Hepatocyte (in vitro differentiated cells): ENCODE data around the gene DLGAP5. TPM values are rescaled to one million over a fixed set of nuclear protein-coding genes. Genes with fewer than 3 reads are reported as not detected.

ENCODE experiments used
- DNase-seq: peaks from one replicate; pipeline ENCODE4 v3.0.0-alpha.2; 2016; ENCODE audit warnings: low spot score
- H2AFZ ChIP-seq: fragments of 200-600 bp; sonication (generic); 2 replicates; pipeline ENCODE4 v1.6.0; 2016; ENCODE audit warnings: antibody characterized with exemption, mild to moderate bottlenecking
- H3K27ac ChIP-seq: fragments of 200-600 bp; sonication (generic); 2 replicates; pipeline ENCODE4 v1.5.1; 2016; ENCODE audit warnings: mild to moderate bottlenecking
- H3K27me3 ChIP-seq: fragments of 200-600 bp; sonication (generic); 2 replicates; pipeline ENCODE4 v1.6.1; 2016
- H3K36me3 ChIP-seq: fragments of 200-600 bp; sonication (generic); replicated peaks from 2 replicates; pipeline ENCODE4 v1.5.1; 2016; ENCODE audit warnings: low read depth; ENCODE audit not compliant: insufficient read depth
- H3K4me1 ChIP-seq: fragments of 200-600 bp; sonication (generic); 2 replicates; pipeline ENCODE4 v1.5.1; 2016; ENCODE audit warnings: mild to moderate bottlenecking, moderate library complexity; ENCODE audit not compliant: insufficient read depth
- H3K4me2 ChIP-seq: fragments of 200-600 bp; sonication (generic); 2 replicates; pipeline ENCODE4 v1.6.0; 2016
- H3K4me3 ChIP-seq: fragments of 200-600 bp; sonication (generic); 2 replicates; pipeline ENCODE4 v1.5.1; 2016; ENCODE audit warnings: mild to moderate bottlenecking
- H3K79me2 ChIP-seq: fragments of 200-600 bp; sonication (generic); 2 replicates; pipeline ENCODE4 v1.6.0; 2017; ENCODE audit warnings: mild to moderate bottlenecking
- H3K9me2 ChIP-seq: fragments of 200-600 bp; sonication (generic); replicated peaks from 2 replicates; pipeline ENCODE4 v1.6.0; 2017; ENCODE audit warnings: mild to moderate bottlenecking; ENCODE audit not compliant: insufficient read depth
- H3K9me3 ChIP-seq: fragments of 200-600 bp; sonication (generic); 2 replicates; pipeline ENCODE4 v1.5.1; 2016; ENCODE audit warnings: low read depth, mild to moderate bottlenecking
- H4K20me1 ChIP-seq: fragments of 200-600 bp; sonication (generic); 2 replicates; pipeline ENCODE4 v1.6.0; 2016; ENCODE audit warnings: mild to moderate bottlenecking; ENCODE audit not compliant: insufficient read depth, poor library complexity, severe bottlenecking
- EZH2 ChIP-seq: fragments of 200-600 bp; sonication (generic); IDR thresholded peaks from 2 replicates; pipeline ENCODE4 v1.6.1; 2016; ENCODE audit warnings: antibody characterized with exemption, mild to moderate bottlenecking, borderline replicate concordance
- EZH2phosphoT487 ChIP-seq: fragments of 200-600 bp; sonication (generic); IDR thresholded peaks from one replicate; pipeline ENCODE4 v1.6.1; 2018; ENCODE audit warnings: antibody characterized with exemption, mild to moderate bottlenecking, low read depth, moderate library complexity; ENCODE audit not compliant: unreplicated experiment, severe bottlenecking
- WGBS: methylation state at CpG from one replicate; pipeline ENCODE4 v1.1.6; 2016; ENCODE audit warnings: low lambda C conversion rate; ENCODE audit errors: missing lambda C conversion rate; 5-methylcytosine and 5-hydroxymethylcytosine counted together
- polyA plus RNA-seq: library from polyadenylated mRNA; unstranded; fragments of >200 nt; fragmentation: Nextera tagmentation; extraction: Ambion mirVana; gene quantifications from 2 replicates; pipeline ENCODE4 v1.2.1, GENCODE V29; 2016
- total RNA-seq: library from RNA; depleted of rRNA; stranded (reverse); fragments of >200 nt; gene quantifications from 2 replicates; pipeline ENCODE4 v1.2.3, GENCODE V29; 2014
- TF ChIP-seq, protein P1 (sequence below): fragments of 200-600 bp; sonication (generic); IDR thresholded peaks from 2 replicates; pipeline ENCODE4 v1.5.1; 2016; ENCODE audit warnings: antibody characterized with exemption, mild to moderate bottlenecking; ENCODE audit not compliant: poor library complexity

Gene DLGAP5
- total and polyA plus RNA-seq, 2 experiments from 2014 or later, result 7.7 to 10.8 TPM

DNA sequence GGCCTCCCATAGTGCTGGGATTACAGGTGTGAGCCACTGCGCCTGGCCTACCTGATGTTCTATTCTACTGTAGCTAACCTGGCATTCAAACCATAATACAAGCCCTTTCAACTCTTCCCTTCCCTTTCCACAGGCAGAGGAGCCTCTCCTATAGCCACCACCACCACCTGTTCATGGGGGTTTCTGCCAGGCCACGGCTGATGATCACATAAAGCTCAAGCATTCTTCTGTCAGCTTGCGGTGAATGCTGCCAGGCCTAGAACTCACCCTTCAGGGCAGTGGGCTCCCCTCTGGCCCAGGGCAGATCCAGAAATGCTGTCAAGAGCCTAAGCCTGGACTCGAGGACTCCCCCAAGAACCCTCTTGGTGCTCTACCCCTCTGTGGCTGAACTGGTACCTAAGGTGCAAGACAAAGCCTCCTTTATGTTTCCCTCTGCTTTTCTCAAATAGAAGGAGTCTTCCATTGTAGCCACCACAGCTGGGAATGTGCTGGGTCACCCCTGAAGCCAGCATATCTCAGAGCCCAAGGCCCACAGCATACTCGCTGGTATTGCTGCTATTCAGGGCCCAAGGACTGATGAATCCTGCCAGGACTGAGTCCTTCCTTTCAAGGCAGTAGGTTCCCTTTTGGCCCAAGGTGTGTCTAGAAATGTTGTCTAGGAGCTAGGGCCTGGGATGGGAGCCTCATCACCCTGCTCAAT is 3.4 kb upstream of the DLGAP5 start:
- WGBS, result 92% methylated on average over 5 of the region's 5 CpGs

DNA sequence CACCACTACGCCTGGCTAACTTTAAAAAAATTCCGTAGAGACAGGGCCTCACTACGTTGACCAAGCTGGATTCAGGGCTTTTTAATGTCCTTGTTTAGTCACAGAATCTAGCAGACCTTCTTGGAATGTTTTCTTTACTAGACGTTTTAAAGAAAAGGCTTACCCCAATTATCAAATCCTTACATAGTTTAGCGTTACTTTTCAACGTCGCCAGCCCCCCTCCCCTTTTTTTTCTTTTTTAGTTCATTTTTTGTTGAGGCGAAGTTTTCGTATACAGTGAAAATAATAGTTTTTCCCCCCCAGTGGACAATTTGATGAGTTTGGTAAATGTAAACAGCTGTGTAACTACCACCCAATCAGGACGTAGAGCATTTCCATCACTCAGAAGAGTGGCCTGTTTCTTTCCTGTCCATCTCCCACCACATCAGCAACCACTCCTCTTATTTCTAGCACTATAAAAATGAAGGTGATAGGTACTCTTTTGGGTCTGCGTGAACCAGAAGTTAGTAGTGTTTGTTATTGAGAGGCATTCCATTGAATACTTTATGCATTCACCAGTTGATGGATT is 753 bp upstream of the DLGAP5 start:
- Histone ChIP-seq H3K27me3 (no peaks in the 10 kb centered on the region), H4K20me1 (no peaks in the 10 kb centered on the region), H3K4me1 (no peaks in the 10 kb centered on the region), H3K79me2 (peaks cover 30% of the 10 kb centered on the region), H2AFZ (peak overlapping the region; percentile 72), H3K36me3 (no peaks in the 10 kb centered on the region), H3K9me3 (no peaks in the 10 kb centered on the region), H3K4me3 (peak overlapping the region; percentile 40), H3K27ac (peak overlapping the region; percentile 58), H3K4me2 (peak overlapping the region; percentile 72), H3K9me2 (no peaks in the 10 kb centered on the region)
- WGBS, result 59% methylated on average over 11 of the region's 11 CpGs
- DNase-seq, result peak; percentile 5
- TF ChIP-seq EZH2phosphoT487 (no peak), EZH2 (no peak)
- TF ChIP-seq, protein P1, sequence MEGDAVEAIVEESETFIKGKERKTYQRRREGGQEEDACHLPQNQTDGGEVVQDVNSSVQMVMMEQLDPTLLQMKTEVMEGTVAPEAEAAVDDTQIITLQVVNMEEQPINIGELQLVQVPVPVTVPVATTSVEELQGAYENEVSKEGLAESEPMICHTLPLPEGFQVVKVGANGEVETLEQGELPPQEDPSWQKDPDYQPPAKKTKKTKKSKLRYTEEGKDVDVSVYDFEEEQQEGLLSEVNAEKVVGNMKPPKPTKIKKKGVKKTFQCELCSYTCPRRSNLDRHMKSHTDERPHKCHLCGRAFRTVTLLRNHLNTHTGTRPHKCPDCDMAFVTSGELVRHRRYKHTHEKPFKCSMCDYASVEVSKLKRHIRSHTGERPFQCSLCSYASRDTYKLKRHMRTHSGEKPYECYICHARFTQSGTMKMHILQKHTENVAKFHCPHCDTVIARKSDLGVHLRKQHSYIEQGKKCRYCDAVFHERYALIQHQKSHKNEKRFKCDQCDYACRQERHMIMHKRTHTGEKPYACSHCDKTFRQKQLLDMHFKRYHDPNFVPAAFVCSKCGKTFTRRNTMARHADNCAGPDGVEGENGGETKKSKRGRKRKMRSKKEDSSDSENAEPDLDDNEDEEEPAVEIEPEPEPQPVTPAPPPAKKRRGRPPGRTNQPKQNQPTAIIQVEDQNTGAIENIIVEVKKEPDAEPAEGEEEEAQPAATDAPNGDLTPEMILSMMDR, result no peak

More for the DNA sequence above, 3.4 kb upstream of the DLGAP5 start:
- H4K20me1 ChIP-seq, result no peaks in the 10 kb centered on the region
- H3K4me1 ChIP-seq, result no peaks in the 10 kb centered on the region
- TF ChIP-seq, protein P1, result no peak
- TF ChIP-seq EZH2, result no peak
- no peak for TF ChIP-seq EZH2phosphoT487
- H3K79me2 ChIP-seq, result peaks cover 12% of the 10 kb centered on the region
- no peak overlapping the region for H3K4me3 ChIP-seq
- H3K27me3 ChIP-seq, result no peaks in the 10 kb centered on the region
- H3K27ac ChIP-seq, result no peak overlapping the region
- H3K36me3 ChIP-seq, result no peaks in the 10 kb centered on the region
- no peak overlapping the region for H2AFZ ChIP-seq
- H3K9me2 ChIP-seq, result no peaks in the 10 kb centered on the region
- no peaks in the 10 kb centered on the region for H3K9me3 ChIP-seq
- no peak overlapping the region for H3K4me2 ChIP-seq
- DNase-seq, result no peak

DNA sequence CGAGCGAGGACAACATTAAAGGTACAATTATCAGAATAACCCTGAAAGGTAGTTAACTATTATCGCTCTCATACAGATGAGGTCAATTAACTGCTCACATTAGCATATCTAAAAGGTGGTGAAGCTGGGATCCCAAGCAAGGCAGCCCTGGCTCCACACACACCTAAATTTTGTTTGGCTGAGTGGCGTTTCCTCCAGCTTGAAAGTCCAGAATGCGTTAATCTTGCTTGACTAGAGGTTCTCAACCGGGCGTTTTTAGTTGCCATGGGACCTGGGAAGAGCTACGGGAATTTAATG is 531 bp downstream of the DLGAP5 start:
- Histone ChIP-seq H3K4me1 (no peaks in the 10 kb centered on the region), H2AFZ (peak overlapping the region; percentile 24), H3K79me2 (peaks cover 30% of the 10 kb centered on the region), H4K20me1 (no peaks in the 10 kb centered on the region), H3K9me3 (no peaks in the 10 kb centered on the region), H3K4me2 (peak overlapping the region; percentile 75), H3K9me2 (no peaks in the 10 kb centered on the region), H3K36me3 (no peaks in the 10 kb centered on the region), H3K27me3 (no peaks in the 10 kb centered on the region), H3K4me3 (peak overlapping the region; percentile 31), H3K27ac (no peak overlapping the region)
- DNase-seq, result no peak
- WGBS, result 3% methylated on average over 8 of the region's 8 CpGs
- TF ChIP-seq EZH2, result no peak
- TF ChIP-seq EZH2phosphoT487, result no peak
- TF ChIP-seq, protein P1, result no peak
